ENCODE measurements around the gene RREB1. TPM values are rescaled to one million over a fixed set of nuclear protein-coding genes. Genes with fewer than 3 reads are reported as not detected.

Gene RREB1
- polyA plus RNA-seq, 1 donor from 2014 or later, result not detected

DNA sequence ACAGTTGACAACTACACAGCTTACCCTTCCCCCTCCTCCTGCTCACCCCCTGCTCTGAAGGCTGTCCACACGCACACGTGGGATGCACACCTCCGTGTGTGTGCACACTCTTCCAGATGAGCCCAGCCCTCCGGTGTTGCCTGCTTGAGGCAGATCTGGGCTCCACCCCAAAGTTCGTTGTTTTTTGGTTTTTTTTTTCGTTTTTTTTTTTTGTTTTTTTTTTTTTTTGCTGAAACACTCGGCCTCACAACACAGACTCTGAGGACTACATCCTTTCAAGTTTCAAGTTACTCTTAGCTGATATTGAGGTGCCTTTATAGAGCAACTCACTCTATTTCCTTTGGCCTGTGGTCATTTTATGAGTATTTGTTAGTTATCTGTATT lies 88.2 kb downstream of the RREB1 start:
- TF ChIP-seq MXI1 (conservative IDR thresholded peaks at IDR 0.05; ENCODE audit: poor library complexity, severe bottlenecking), result no peak
- TF ChIP-seq SMC3 (conservative IDR thresholded peaks at IDR 0.05; ENCODE audit: poor library complexity), result no peak
- TF ChIP-seq POLR2AphosphoS5 (IDR thresholded peaks at IDR 0.05), result no peak
- TF ChIP-seq, protein P1, sequence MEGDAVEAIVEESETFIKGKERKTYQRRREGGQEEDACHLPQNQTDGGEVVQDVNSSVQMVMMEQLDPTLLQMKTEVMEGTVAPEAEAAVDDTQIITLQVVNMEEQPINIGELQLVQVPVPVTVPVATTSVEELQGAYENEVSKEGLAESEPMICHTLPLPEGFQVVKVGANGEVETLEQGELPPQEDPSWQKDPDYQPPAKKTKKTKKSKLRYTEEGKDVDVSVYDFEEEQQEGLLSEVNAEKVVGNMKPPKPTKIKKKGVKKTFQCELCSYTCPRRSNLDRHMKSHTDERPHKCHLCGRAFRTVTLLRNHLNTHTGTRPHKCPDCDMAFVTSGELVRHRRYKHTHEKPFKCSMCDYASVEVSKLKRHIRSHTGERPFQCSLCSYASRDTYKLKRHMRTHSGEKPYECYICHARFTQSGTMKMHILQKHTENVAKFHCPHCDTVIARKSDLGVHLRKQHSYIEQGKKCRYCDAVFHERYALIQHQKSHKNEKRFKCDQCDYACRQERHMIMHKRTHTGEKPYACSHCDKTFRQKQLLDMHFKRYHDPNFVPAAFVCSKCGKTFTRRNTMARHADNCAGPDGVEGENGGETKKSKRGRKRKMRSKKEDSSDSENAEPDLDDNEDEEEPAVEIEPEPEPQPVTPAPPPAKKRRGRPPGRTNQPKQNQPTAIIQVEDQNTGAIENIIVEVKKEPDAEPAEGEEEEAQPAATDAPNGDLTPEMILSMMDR (IDR thresholded peaks at IDR 0.05; ENCODE audit: poor library complexity, severe bottlenecking), result no peak
- TF ChIP-seq, protein P2, sequence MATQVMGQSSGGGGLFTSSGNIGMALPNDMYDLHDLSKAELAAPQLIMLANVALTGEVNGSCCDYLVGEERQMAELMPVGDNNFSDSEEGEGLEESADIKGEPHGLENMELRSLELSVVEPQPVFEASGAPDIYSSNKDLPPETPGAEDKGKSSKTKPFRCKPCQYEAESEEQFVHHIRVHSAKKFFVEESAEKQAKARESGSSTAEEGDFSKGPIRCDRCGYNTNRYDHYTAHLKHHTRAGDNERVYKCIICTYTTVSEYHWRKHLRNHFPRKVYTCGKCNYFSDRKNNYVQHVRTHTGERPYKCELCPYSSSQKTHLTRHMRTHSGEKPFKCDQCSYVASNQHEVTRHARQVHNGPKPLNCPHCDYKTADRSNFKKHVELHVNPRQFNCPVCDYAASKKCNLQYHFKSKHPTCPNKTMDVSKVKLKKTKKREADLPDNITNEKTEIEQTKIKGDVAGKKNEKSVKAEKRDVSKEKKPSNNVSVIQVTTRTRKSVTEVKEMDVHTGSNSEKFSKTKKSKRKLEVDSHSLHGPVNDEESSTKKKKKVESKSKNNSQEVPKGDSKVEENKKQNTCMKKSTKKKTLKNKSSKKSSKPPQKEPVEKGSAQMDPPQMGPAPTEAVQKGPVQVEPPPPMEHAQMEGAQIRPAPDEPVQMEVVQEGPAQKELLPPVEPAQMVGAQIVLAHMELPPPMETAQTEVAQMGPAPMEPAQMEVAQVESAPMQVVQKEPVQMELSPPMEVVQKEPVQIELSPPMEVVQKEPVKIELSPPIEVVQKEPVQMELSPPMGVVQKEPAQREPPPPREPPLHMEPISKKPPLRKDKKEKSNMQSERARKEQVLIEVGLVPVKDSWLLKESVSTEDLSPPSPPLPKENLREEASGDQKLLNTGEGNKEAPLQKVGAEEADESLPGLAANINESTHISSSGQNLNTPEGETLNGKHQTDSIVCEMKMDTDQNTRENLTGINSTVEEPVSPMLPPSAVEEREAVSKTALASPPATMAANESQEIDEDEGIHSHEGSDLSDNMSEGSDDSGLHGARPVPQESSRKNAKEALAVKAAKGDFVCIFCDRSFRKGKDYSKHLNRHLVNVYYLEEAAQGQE (IDR thresholded peaks at IDR 0.05; ENCODE audit: borderline replicate concordance), result no peak
- TF ChIP-seq TAF1 (IDR thresholded peaks at IDR 0.05; ENCODE audit: low read depth), result no peak
- TF ChIP-seq EZH2 (IDR thresholded peaks at IDR 0.05; ENCODE audit: borderline replicate concordance, insufficient read depth, low read length, poor library complexity, severe bottlenecking), result no peak
- no peak for TF ChIP-seq RAD21 (conservative IDR thresholded peaks at IDR 0.05)
- no peak for TF ChIP-seq EP300 (conservative IDR thresholded peaks at IDR 0.05; ENCODE audit: poor library complexity, severe bottlenecking)
- no peak overlapping the region for H3K4me2 ChIP-seq (ENCODE audit: low read length)
- no peaks in the 10 kb centered on the region for H3K79me2 ChIP-seq (replicated peaks; ENCODE audit: insufficient read depth, low read length)
- H3K4me3 ChIP-seq (ENCODE audit: low read length), result no peak overlapping the region
- H3K9ac ChIP-seq (ENCODE audit: low read length), result no peak overlapping the region
- H3K9me2 ChIP-seq (ENCODE audit: insufficient read depth, low read length), result no peaks in the 10 kb centered on the region
- H3K27me3 ChIP-seq (ENCODE audit: insufficient read depth, low read depth, low read length), result no peaks in the 10 kb centered on the region
- no peaks in the 10 kb centered on the region for H3K9me3 ChIP-seq (ENCODE audit: low read length)
- H3K27ac ChIP-seq (ENCODE audit: low read length), result no peak overlapping the region
- no peaks in the 10 kb centered on the region for H3K36me3 ChIP-seq (ENCODE audit: insufficient read depth, low read length)
- H3F3A ChIP-seq (ENCODE audit: insufficient read depth, low read length, poor library complexity, severe bottlenecking), result no peaks in the 10 kb centered on the region
- no peak overlapping the region for H2AFZ ChIP-seq (ENCODE audit: low read depth, low read length)
- no peaks in the 10 kb centered on the region for H4K20me1 ChIP-seq (ENCODE audit: insufficient read depth)

DNA sequence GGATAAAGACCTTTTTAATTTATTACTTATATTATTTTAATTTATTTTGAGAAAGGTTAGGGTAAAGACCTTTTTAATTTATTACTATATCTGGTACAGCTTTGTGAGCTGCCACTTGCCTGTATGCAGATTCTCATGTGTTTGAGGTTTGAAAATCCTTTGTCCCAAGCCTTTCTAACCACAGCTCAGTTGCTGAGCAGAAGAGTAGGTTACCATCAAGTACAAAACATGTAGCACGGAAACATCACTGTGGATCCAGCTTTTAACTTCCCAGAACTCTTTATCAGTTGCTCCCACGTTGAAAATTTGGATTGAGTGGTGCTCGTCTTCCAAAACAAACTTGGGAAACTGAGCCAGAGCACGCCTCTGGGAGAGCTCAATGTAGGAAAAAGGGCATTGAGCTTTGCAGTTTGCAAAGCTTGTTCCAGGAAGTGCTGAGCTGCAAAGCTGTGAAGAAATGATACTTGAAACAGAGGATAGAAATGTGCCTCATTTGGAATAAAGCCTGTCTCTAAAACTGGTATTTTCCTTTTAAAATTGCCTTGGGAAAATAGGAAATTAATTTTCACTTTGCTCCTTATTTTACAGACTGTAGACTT lies 89.0 kb downstream of the RREB1 start:
- H4K20me1 ChIP-seq (ENCODE audit: insufficient read depth), result no peaks in the 10 kb centered on the region
- H3F3A ChIP-seq (ENCODE audit: insufficient read depth, low read length, poor library complexity, severe bottlenecking), result no peaks in the 10 kb centered on the region
- no peak overlapping the region for H3K9ac ChIP-seq (ENCODE audit: low read length)
- no peak overlapping the region for H3K4me3 ChIP-seq (ENCODE audit: low read length)
- H2AFZ ChIP-seq (ENCODE audit: low read depth, low read length), result no peak overlapping the region
- no peak overlapping the region for H3K4me2 ChIP-seq (ENCODE audit: low read length)
- H3K27me3 ChIP-seq (ENCODE audit: insufficient read depth, low read depth, low read length), result no peaks in the 10 kb centered on the region
- H3K79me2 ChIP-seq (replicated peaks; ENCODE audit: insufficient read depth, low read length), result no peaks in the 10 kb centered on the region
- TF ChIP-seq EZH2 (IDR thresholded peaks at IDR 0.05; ENCODE audit: borderline replicate concordance, insufficient read depth, low read length, poor library complexity, severe bottlenecking), result no peak
- no peak for TF ChIP-seq TAF1 (IDR thresholded peaks at IDR 0.05; ENCODE audit: low read depth)
- TF ChIP-seq RAD21 (conservative IDR thresholded peaks at IDR 0.05), result no peak
- TF ChIP-seq, protein P1 (IDR thresholded peaks at IDR 0.05; ENCODE audit: poor library complexity, severe bottlenecking), result no peak
- no peaks in the 10 kb centered on the region for H3K9me3 ChIP-seq (ENCODE audit: low read length)
- H3K9me2 ChIP-seq (ENCODE audit: insufficient read depth, low read length), result no peaks in the 10 kb centered on the region
- no peaks in the 10 kb centered on the region for H3K36me3 ChIP-seq (ENCODE audit: insufficient read depth, low read length)
- H3K27ac ChIP-seq (ENCODE audit: low read length), result no peak overlapping the region
